ENCODE results near the gene ANP32A.

GRCh38 chr15:68732451-68732850, 88.2 kb downstream of the ANP32A start:
- TF ChIP-seq POLR2AphosphoS5 (IDR thresholded peaks at IDR 0.05; ENCODE audit: low read depth, low read length) (no peak), TAF1 (IDR thresholded peaks at IDR 0.05; ENCODE audit: borderline replicate concordance, insufficient read depth, low read length) (no peak), SIN3A (IDR thresholded peaks at IDR 0.05; ENCODE audit: borderline replicate concordance, insufficient read depth, low read length) (no peak), REST (IDR thresholded peaks at IDR 0.05; ENCODE audit: insufficient read depth in 1 of 2, low read depth in 2 of 2, low read length in 2 of 2) (no peak), FOXP2 (optimal IDR thresholded peaks at IDR 0.05; ENCODE audit: borderline replicate concordance, extremely low read depth, extremely low read length, insufficient read depth) (no peak)
